Measurements from ENCODE around the gene KCNK4.

GRCh38 chr11:64255135-64256128, 35.7 kb upstream of the KCNK4 start:
- TF ChIP-seq REST (IDR thresholded peaks at IDR 0.05) (no peak), JUND (IDR thresholded peaks at IDR 0.05) (no peak), TAF1 (conservative IDR thresholded peaks at IDR 0.05) (no peak), FOXA1 (IDR thresholded peaks at IDR 0.05) (no peak)

Data from liver (tissue), 2 donors.